Endothelial cell of umbilical vein (primary cell): ENCODE measurements around the gene HEMGN. TPM values are rescaled to one million over a fixed set of nuclear protein-coding genes. Genes with fewer than 3 reads are reported as not detected.
"Not testable (repeated sequence)": the region's sequence is repeated elsewhere in the genome, so short reads cannot be mapped to it uniquely, and the experiment has no call there.

ENCODE experiments used
- BruUV-seq: library from RNA; stranded (reverse); fragments of 400-500 nt; replicated peaks from 2 replicates; lab custom pipeline; 2021; lab: Mats Ljungman, UMichigan
- CTCF ChIA-PET: fragments of 300-600, 350-600 bp; sonication (Branson Sonifier 250); formaldehyde crosslinking; loops from one replicate; lab custom pipeline; 2021; ENCODE audit warnings: antibody characterized with exemption, inconsistent platforms; lab: Charles Lee
- POLR2A ChIA-PET: fragments of 300-600, 350-600 bp; sonication (Branson Sonifier 250); formaldehyde crosslinking; loops from one replicate; lab custom pipeline; 2021; ENCODE audit warnings: antibody characterized with exemption, inconsistent platforms; lab: Charles Lee
- DNase-seq: peaks from one replicate; pipeline ENCODE4 v3.0.0-alpha.2; 2011; ENCODE audit warnings: low read depth, low spot score
- FAIRE-seq: peaks from 2 replicates; lab custom pipeline; 2011; peaks lifted over from hg19 to GRCh38; lab: Jason Lieb, UNC
- H2AFZ ChIP-seq: 2 replicates; pipeline ENCODE4 v1.6.0; 2012; ENCODE audit warnings: low read depth, low read length, control low read depth, inconsistent platforms
- H3K27ac ChIP-seq: 2 replicates; pipeline ENCODE4 v1.5.1; 2011; ENCODE audit warnings: low read depth, mild to moderate bottlenecking, control low read depth, low read length, moderate library complexity; ENCODE audit not compliant: insufficient read depth
- H3K27me3 ChIP-seq, 2 experiments: 2 replicates each; pipeline versions ENCODE4 v1.6.0 to v1.6.1; 2011; ENCODE audit warnings: low read length in 2 of 2, mixed read lengths in 1 of 2; ENCODE audit not compliant: control insufficient read depth in 2 of 2, insufficient read depth in 2 of 2
- H3K36me3 ChIP-seq, 2 experiments: 2 replicates in 1 of 2; 3 replicates in 1 of 2; pipeline ENCODE4 v1.5.1; 2011; ENCODE audit warnings: low read length in 2 of 2, mild to moderate bottlenecking in 1 of 2, moderate library complexity in 1 of 2; ENCODE audit not compliant: control insufficient read depth in 2 of 2, insufficient read depth in 2 of 2; ENCODE audit errors: extremely low read depth in 1 of 2
- H3K4me1 ChIP-seq: 3 replicates; pipeline ENCODE4 v1.5.1; 2011; ENCODE audit warnings: mild to moderate bottlenecking, low read length; ENCODE audit not compliant: control insufficient read depth, insufficient read depth; ENCODE audit errors: extremely low read depth
- H3K4me2 ChIP-seq: 2 replicates; pipeline ENCODE4 v1.6.1; 2011; ENCODE audit warnings: low read length, control low read depth, mixed read lengths; ENCODE audit not compliant: insufficient read depth
- H3K4me3 ChIP-seq, 3 experiments: fragments of 200-600 bp in 1 of 3; sonication (generic), shearing (Covaris generic) in 1 of 3; replicated peaks in 1 of 3; 2 replicates each; pipeline ENCODE4 v1.5.1; 2011 to 2016; ENCODE audit warnings: control low read depth in 3 of 3, low read length in 3 of 3, mild to moderate bottlenecking in 2 of 3, inconsistent platforms in 1 of 3, low read depth in 1 of 3, moderate library complexity in 1 of 3; ENCODE audit not compliant: insufficient read depth in 1 of 3
- H3K79me2 ChIP-seq: 2 replicates; pipeline ENCODE4 v1.6.0; 2012; ENCODE audit warnings: low read length, inconsistent platforms; ENCODE audit not compliant: control insufficient read depth, insufficient read depth
- H3K9ac ChIP-seq: replicated peaks from 2 replicates; pipeline ENCODE3; 2011; ENCODE audit warnings: low read length, control low read depth; ENCODE audit not compliant: insufficient read depth; ENCODE audit errors: extremely low read depth
- H3K9me1 ChIP-seq: replicated peaks from 3 replicates; pipeline ENCODE4 v1.6.0; 2011; ENCODE audit warnings: mild to moderate bottlenecking, low read length; ENCODE audit not compliant: control insufficient read depth, insufficient read depth; ENCODE audit errors: extremely low read depth
- H3K9me3 ChIP-seq: replicated peaks from 2 replicates; pipeline ENCODE4 v1.5.1; 2012; ENCODE audit warnings: low read length, inconsistent platforms; ENCODE audit not compliant: control insufficient read depth, insufficient read depth
- H4K20me1 ChIP-seq: replicated peaks from 2 replicates; pipeline ENCODE3; 2011; ENCODE audit warnings: mild to moderate bottlenecking, low read length; ENCODE audit not compliant: control insufficient read depth, insufficient read depth; ENCODE audit errors: extremely low read depth
- CTCF ChIP-seq, 2 donors: IDR thresholded peaks; 1 replicate in 1 of 2; 2 replicates in 1 of 2; pipeline ENCODE4 v1.5.1; 2011; ENCODE audit warnings: low read length in 2 of 2, mild to moderate bottlenecking in 2 of 2, moderate library complexity in 2 of 2, control low read depth in 1 of 2, inconsistent platforms in 1 of 2, low read depth in 1 of 2; ENCODE audit not compliant: insufficient read depth in 1 of 2; ENCODE audit errors: extremely low read depth in 1 of 2
- EZH2 ChIP-seq: IDR thresholded peaks from 2 replicates; pipeline ENCODE4 v1.6.1; 2012; ENCODE audit warnings: borderline replicate concordance, low read depth, mild to moderate bottlenecking, moderate library complexity, low read length, inconsistent platforms; ENCODE audit not compliant: severe bottlenecking
- FOS ChIP-seq: IDR thresholded peaks from 2 replicates; pipeline ENCODE4 v1.6.1; 2011; ENCODE audit warnings: mild to moderate bottlenecking, low read length, moderate library complexity, borderline replicate concordance; ENCODE audit not compliant: insufficient read depth
- GATA2 ChIP-seq: IDR thresholded peaks from 2 replicates; pipeline ENCODE4 v1.7.0; 2011; ENCODE audit warnings: low read depth, mild to moderate bottlenecking, moderate library complexity, mixed read lengths, low read length; ENCODE audit not compliant: insufficient read length, insufficient read depth
- JUN ChIP-seq: IDR thresholded peaks from 2 replicates; pipeline ENCODE4 v1.6.1; 2011; ENCODE audit warnings: borderline replicate concordance, low read depth; ENCODE audit not compliant: insufficient read length, insufficient read depth
- MAX ChIP-seq: IDR thresholded peaks from 2 replicates; pipeline ENCODE4 v1.6.1; 2011; ENCODE audit not compliant: insufficient read depth, insufficient read length
- MYC ChIP-seq: IDR thresholded peaks from one replicate; pipeline ENCODE4 v1.6.1; 2011; ENCODE audit warnings: mild to moderate bottlenecking, low read depth, low read length
- POLR2A ChIP-seq: IDR thresholded peaks from 2 replicates; pipeline ENCODE4 v1.6.1; 2012; ENCODE audit warnings: low read depth, mild to moderate bottlenecking, control low read depth, low read length
- POLR2AphosphoS5 ChIP-seq: IDR thresholded peaks from 2 replicates; pipeline ENCODE4 v1.6.1; 2012; ENCODE audit warnings: low read depth, mild to moderate bottlenecking, control low read depth, low read length, moderate library complexity; ENCODE audit not compliant: insufficient read depth
- dilution Hi-C: fragments of 300-500 bp; cut with MboI; formaldehyde crosslinking; loops from one replicate; pipeline ENCODE4 v1.15.0; 2019; ENCODE audit warnings: low sequenced_read_pairs; ENCODE audit not compliant: extremely low pct_ligation_motif_present
- intact Hi-C: fragments of 100-400 bp; cut with micrococcal nuclease; formaldehyde crosslinking; loops from one replicate; pipeline ENCODE4 v1.10.0; 2022
- polyA plus RNA-seq, 4 experiments: library from polyadenylated mRNA; depleted of rRNA in 3 of 4; stranded (reverse) in 3 of 4; unstranded in 1 of 4; fragments of >200 nt; gene quantifications; 2 replicates each; pipeline versions ENCODE4 v1.2.1 to v1.2.3, GENCODE V29; 2011 to 2012; ENCODE audit warnings: missing spikeins in 1 of 4
- total RNA-seq: library from RNA; stranded (reverse); gene quantifications from 2 replicates; pipeline ENCODE4 v1.2.3, GENCODE V29; 2021

The HEMGN gene
- total and polyA plus RNA-seq, 2 donors (not counting 3 experiments of a cell fraction or from before 2014, with no cell fraction given): not detected

- H3K4me3 ChIP-seq, intact Hi-C loops, H3K4me2 ChIP-seq, BruUV-seq, H3K4me1 ChIP-seq, H3K79me2 ChIP-seq, H3K27ac ChIP-seq, H3K9me3 ChIP-seq, DNase-seq, H3K9ac ChIP-seq, dilution Hi-C loops, CTCF ChIA-PET, FAIRE-seq, POLR2A ChIA-PET, H3K9me1 ChIP-seq, H4K20me1 ChIP-seq, H3K36me3 ChIP-seq, H2AFZ ChIP-seq: not testable (repeated sequence)
- H3K27me3 ChIP-seq: peaks cover 20 to 36% of the 10 kb centered on the region in 2 experiments
Observed at GRCh38 chr9:97945470-97945869, 7.5 kb upstream of the HEMGN start.

- H4K20me1 ChIP-seq: no peaks in the 10 kb centered on the region
- H3K9me3 ChIP-seq: no peaks in the 10 kb centered on the region
- ChIA-PET POLR2A (interaction anchor here (0.6 kb wide), 1 partner anchor 1134 kb away, joined by 3 read pairs; no protein-coding TSS in a partner anchor), CTCF (interaction anchor here (1.2 to 1.6 kb wide), 2 partner anchors 9 to 22 kb away, joined by 4 to 5 read pairs; partner anchors contain the start of gene TRMO)
- H3K27me3 ChIP-seq: peaks cover 23 to 45% of the 10 kb centered on the region in 2 experiments
- H2AFZ ChIP-seq: no peak overlapping the region
- no peak overlapping the region for H3K4me2 ChIP-seq
- no peaks in the 10 kb centered on the region for H3K36me3 ChIP-seq
- no TSS peak for BruUV-seq
- no peak overlapping the region for H3K27ac ChIP-seq
- H3K79me2 ChIP-seq: no peaks in the 10 kb centered on the region
- H3K4me3 ChIP-seq: no peak overlapping the region
- DNase-seq (no peak), FAIRE-seq (no peak)
- TF ChIP-seq POLR2A (no peak), EZH2 (no peak), CTCF (IDR thresholded peaks at IDR 0.05; ENCODE audit: extremely low read depth in 1 of 2, insufficient read depth in 1 of 2, low read depth in 1 of 2, low read length in 2 of 2) (no peak), MAX (no peak), POLR2AphosphoS5 (no peak), MYC (no peak), FOS (no peak), JUN (no peak), GATA2 (no peak)
- H3K9me1 ChIP-seq: no peaks in the 10 kb centered on the region
- dilution Hi-C loops (no loop called here), intact Hi-C loops (no loop called here)
- no peak overlapping the region for H3K9ac ChIP-seq
- no peaks in the 10 kb centered on the region for H3K4me1 ChIP-seq
Observed at GRCh38 chr9:97944612-97945011, 6.6 kb upstream of the HEMGN start.
